SK-N-SH (cell line): Measurements from ENCODE around the gene ZMIZ1. TPM values are rescaled to one million over a fixed set of nuclear protein-coding genes. Genes with fewer than 3 reads are reported as not detected.
A peak's percentile ranks its signal among the peaks of the same experiment; 100 is the strongest.

ENCODE experiments used
- ELF1 ChIP-seq: IDR thresholded peaks from 2 replicates; pipeline ENCODE4 v1.4.0; 2012
- EP300 ChIP-seq, 2 experiments: IDR thresholded peaks; 2 replicates each; pipeline versions ENCODE4 v1.4.0 to v1.6.1; 2012; ENCODE audit warnings: borderline replicate concordance in 1 of 2, low read depth in 1 of 2, low read length in 1 of 2
- EZH2phosphoT487 ChIP-seq: fragments of 200-600 bp; sonication (generic); IDR thresholded peaks from 2 replicates; pipeline ENCODE4 v1.6.1; 2017; ENCODE audit warnings: low read depth, mixed run types, mild to moderate bottlenecking, antibody characterized with exemption, moderate library complexity, borderline replicate concordance
- FOSL2 ChIP-seq: IDR thresholded peaks from 2 replicates; pipeline ENCODE4 v1.4.0; 2012; ENCODE audit warnings: low read depth, mild to moderate bottlenecking, moderate library complexity, borderline replicate concordance
- FOXM1 ChIP-seq: IDR thresholded peaks from 2 replicates; pipeline ENCODE4 v1.4.0; 2012; ENCODE audit warnings: low read depth, mild to moderate bottlenecking
- GATA2 ChIP-seq: sonication (generic); formaldehyde crosslinking; IDR thresholded peaks from 2 replicates; pipeline ENCODE4 v1.5.0; 2020; ENCODE audit warnings: mild to moderate bottlenecking, missing genetic modification reagents
- JUND ChIP-seq: IDR thresholded peaks from 2 replicates; pipeline ENCODE4 v1.4.0; 2012
- NRF1 ChIP-seq: IDR thresholded peaks from 2 replicates; pipeline ENCODE4 v1.6.1; 2012; ENCODE audit warnings: low read depth, mild to moderate bottlenecking, low read length
- RAD21 ChIP-seq: IDR thresholded peaks from 2 replicates; pipeline ENCODE4 v1.6.1; 2012; ENCODE audit warnings: mild to moderate bottlenecking, low read length
- RFX5 ChIP-seq: IDR thresholded peaks from 2 replicates; pipeline ENCODE4 v1.6.1; 2012; ENCODE audit warnings: mild to moderate bottlenecking, improper control_type of control experiment, low read length
- SIN3A ChIP-seq: IDR thresholded peaks from 2 replicates; pipeline ENCODE4 v1.6.1; 2012; ENCODE audit warnings: low read depth, mild to moderate bottlenecking, low read length, moderate library complexity, borderline replicate concordance
- SMC3 ChIP-seq: IDR thresholded peaks from 2 replicates; pipeline ENCODE4 v1.6.1; 2012; ENCODE audit warnings: low read depth, low read length, improper control_type of control experiment
- TCF12 ChIP-seq: IDR thresholded peaks from 2 replicates; pipeline ENCODE4 v1.4.0; 2012
- TEAD4 ChIP-seq: IDR thresholded peaks from 2 replicates; pipeline ENCODE4 v1.4.0; 2012; ENCODE audit warnings: mild to moderate bottlenecking, borderline replicate concordance; ENCODE audit not compliant: insufficient read depth
- YY1 ChIP-seq: IDR thresholded peaks from 2 replicates; pipeline ENCODE4 v1.4.0; 2012; ENCODE audit warnings: low read depth, mild to moderate bottlenecking
- polyA plus RNA-seq, 3 experiments: library from polyadenylated mRNA; depleted of rRNA; stranded (reverse); fragments of >200 nt; gene quantifications; 2 replicates each; pipeline ENCODE4 v1.2.3, GENCODE V29; 2012
- TF ChIP-seq, protein P1 (sequence below): IDR thresholded peaks from 2 replicates; pipeline ENCODE4 v1.4.0; 2012; ENCODE audit warnings: low read depth, borderline replicate concordance
- TF ChIP-seq, protein P2 (sequence below): IDR thresholded peaks from 2 replicates; pipeline ENCODE4 v1.4.0; 2012; ENCODE audit warnings: low read depth
- TF ChIP-seq, protein P3 (sequence below): fragments of 200-600 bp; sonication (generic); IDR thresholded peaks from 2 replicates; pipeline ENCODE4 v1.6.1; 2017; ENCODE audit warnings: antibody characterized with exemption, mild to moderate bottlenecking, moderate library complexity
- TF ChIP-seq, protein P4 (sequence below): IDR thresholded peaks from 2 replicates; pipeline ENCODE4; 2012
- TF ChIP-seq, protein P5 (sequence below): IDR thresholded peaks from 2 replicates; pipeline ENCODE4 v1.6.1; 2012; ENCODE audit warnings: mild to moderate bottlenecking, low read depth, low read length, moderate library complexity
- TF ChIP-seq, protein P6 (sequence below): fragments of 150-350 bp; IDR thresholded peaks from 2 replicates; pipeline ENCODE4 v1.6.1; 2017; ENCODE audit warnings: antibody characterized with exemption, low read length, low read depth, borderline replicate concordance

Gene ZMIZ1
- polyA plus RNA-seq, 1 of the 3 experiments (the other 2 are of a cell fraction): 23.5 TPM

DNA sequence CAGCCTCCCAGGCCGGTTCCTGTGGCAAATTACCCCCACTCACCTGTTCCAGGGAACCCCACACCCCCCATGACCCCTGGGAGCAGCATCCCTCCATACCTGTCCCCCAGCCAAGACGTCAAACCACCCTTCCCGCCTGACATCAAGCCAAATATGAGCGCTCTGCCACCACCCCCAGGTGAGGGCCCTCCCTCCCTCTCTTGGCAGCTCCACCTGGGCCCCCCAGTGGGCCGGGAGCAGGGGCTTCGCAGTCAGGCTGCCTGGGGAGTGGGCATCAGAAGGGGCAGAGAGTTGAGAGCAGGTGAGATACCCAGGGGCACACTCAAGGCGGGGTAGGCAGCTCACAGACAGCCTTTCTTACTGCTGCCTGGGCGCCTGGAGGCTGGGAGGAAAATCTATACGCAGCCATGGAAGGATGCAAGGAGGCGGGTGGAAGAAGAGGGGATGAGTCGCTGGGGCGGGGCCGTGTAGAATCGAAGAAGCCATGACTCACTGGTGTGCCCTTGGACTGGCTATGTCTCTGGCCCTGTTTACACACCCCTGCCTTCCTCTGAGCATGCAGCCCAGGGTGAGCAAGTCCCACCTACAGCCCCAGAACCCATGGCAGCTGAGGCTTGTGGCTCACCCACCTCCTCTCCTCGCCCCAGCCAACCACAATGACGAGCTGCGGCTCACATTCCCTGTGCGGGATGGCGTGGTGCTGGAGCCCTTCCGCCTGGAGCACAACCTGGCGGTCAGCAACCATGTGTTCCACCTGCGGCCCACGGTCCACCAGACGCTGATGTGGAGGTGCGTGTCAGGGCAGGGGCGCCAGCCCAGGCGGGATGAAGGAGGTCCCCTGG is 229.9 kb downstream of the ZMIZ1 start (continued):
- TF ChIP-seq, protein P1, sequence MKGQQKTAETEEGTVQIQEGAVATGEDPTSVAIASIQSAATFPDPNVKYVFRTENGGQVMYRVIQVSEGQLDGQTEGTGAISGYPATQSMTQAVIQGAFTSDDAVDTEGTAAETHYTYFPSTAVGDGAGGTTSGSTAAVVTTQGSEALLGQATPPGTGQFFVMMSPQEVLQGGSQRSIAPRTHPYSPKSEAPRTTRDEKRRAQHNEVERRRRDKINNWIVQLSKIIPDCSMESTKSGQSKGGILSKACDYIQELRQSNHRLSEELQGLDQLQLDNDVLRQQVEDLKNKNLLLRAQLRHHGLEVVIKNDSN: no peak
- TF ChIP-seq JUND (peak; percentile 68), NRF1 (no peak), SMC3 (no peak), FOXM1 (no peak), FOSL2 (peak; percentile 86), TEAD4 (no peak), GATA2 (no peak), ELF1 (no peak), TCF12 (peak; percentile 32; the same call in 1 of the 2 replicates), EP300 (IDR thresholded peaks at IDR 0.05; ENCODE audit: borderline replicate concordance in 1 of 2, low read depth in 1 of 2, low read length in 1 of 2) (0 out of 4 replicates have a peak, but pooled peaks of 1 of the 2 experiments have one; percentile 41), SIN3A (peak; percentile 66; the same call in 1 of the 2 replicates), RAD21 (no peak), YY1 (peak; percentile 46; the same call in 1 of the 2 replicates), EZH2phosphoT487 (no peak), RFX5 (no peak)
- TF ChIP-seq, protein P2, sequence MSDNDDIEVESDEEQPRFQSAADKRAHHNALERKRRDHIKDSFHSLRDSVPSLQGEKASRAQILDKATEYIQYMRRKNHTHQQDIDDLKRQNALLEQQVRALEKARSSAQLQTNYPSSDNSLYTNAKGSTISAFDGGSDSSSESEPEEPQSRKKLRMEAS: peak; percentile 86
- TF ChIP-seq, protein P3, sequence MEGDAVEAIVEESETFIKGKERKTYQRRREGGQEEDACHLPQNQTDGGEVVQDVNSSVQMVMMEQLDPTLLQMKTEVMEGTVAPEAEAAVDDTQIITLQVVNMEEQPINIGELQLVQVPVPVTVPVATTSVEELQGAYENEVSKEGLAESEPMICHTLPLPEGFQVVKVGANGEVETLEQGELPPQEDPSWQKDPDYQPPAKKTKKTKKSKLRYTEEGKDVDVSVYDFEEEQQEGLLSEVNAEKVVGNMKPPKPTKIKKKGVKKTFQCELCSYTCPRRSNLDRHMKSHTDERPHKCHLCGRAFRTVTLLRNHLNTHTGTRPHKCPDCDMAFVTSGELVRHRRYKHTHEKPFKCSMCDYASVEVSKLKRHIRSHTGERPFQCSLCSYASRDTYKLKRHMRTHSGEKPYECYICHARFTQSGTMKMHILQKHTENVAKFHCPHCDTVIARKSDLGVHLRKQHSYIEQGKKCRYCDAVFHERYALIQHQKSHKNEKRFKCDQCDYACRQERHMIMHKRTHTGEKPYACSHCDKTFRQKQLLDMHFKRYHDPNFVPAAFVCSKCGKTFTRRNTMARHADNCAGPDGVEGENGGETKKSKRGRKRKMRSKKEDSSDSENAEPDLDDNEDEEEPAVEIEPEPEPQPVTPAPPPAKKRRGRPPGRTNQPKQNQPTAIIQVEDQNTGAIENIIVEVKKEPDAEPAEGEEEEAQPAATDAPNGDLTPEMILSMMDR: no peak
- TF ChIP-seq, protein P4, sequence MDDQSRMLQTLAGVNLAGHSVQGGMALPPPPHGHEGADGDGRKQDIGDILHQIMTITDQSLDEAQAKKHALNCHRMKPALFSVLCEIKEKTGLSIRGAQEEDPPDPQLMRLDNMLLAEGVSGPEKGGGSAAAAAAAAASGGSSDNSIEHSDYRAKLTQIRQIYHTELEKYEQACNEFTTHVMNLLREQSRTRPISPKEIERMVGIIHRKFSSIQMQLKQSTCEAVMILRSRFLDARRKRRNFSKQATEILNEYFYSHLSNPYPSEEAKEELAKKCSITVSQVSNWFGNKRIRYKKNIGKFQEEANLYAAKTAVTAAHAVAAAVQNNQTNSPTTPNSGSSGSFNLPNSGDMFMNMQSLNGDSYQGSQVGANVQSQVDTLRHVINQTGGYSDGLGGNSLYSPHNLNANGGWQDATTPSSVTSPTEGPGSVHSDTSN: 0 out of 2 replicates have a peak, but pooled peaks have one; percentile 15
- TF ChIP-seq, protein P5, sequence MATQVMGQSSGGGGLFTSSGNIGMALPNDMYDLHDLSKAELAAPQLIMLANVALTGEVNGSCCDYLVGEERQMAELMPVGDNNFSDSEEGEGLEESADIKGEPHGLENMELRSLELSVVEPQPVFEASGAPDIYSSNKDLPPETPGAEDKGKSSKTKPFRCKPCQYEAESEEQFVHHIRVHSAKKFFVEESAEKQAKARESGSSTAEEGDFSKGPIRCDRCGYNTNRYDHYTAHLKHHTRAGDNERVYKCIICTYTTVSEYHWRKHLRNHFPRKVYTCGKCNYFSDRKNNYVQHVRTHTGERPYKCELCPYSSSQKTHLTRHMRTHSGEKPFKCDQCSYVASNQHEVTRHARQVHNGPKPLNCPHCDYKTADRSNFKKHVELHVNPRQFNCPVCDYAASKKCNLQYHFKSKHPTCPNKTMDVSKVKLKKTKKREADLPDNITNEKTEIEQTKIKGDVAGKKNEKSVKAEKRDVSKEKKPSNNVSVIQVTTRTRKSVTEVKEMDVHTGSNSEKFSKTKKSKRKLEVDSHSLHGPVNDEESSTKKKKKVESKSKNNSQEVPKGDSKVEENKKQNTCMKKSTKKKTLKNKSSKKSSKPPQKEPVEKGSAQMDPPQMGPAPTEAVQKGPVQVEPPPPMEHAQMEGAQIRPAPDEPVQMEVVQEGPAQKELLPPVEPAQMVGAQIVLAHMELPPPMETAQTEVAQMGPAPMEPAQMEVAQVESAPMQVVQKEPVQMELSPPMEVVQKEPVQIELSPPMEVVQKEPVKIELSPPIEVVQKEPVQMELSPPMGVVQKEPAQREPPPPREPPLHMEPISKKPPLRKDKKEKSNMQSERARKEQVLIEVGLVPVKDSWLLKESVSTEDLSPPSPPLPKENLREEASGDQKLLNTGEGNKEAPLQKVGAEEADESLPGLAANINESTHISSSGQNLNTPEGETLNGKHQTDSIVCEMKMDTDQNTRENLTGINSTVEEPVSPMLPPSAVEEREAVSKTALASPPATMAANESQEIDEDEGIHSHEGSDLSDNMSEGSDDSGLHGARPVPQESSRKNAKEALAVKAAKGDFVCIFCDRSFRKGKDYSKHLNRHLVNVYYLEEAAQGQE: no peak
- TF ChIP-seq, protein P6, sequence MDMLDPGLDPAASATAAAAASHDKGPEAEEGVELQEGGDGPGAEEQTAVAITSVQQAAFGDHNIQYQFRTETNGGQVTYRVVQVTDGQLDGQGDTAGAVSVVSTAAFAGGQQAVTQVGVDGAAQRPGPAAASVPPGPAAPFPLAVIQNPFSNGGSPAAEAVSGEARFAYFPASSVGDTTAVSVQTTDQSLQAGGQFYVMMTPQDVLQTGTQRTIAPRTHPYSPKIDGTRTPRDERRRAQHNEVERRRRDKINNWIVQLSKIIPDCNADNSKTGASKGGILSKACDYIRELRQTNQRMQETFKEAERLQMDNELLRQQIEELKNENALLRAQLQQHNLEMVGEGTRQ: no peak
